GM23338 (cell line): ENCODE measurements around the gene MAD1L1. TPM values are rescaled to one million over a fixed set of nuclear protein-coding genes. Genes with fewer than 3 reads are reported as not detected.

ENCODE experiments used
- ATAC-seq: fragments of 200-7000 bp; cut with Tn5 transposase; 3 replicates; pipeline ENCODE4 v1.9.1; 2020
- DNase-seq: peaks from one replicate; pipeline ENCODE4 v3.0.0-alpha.2; 2015; ENCODE audit warnings: low spot score
- H2AFZ ChIP-seq: fragments of 200-600 bp; sonication (generic); 2 replicates; pipeline ENCODE4 v1.8.0; 2016; ENCODE audit warnings: antibody characterized with exemption, mild to moderate bottlenecking, moderate library complexity
- H3F3A ChIP-seq: fragments of 200-600 bp; sonication (generic); replicated peaks from 2 replicates; pipeline ENCODE4 v1.8.0; 2017; ENCODE audit warnings: antibody characterized with exemption, mixed run types, low read depth
- H3K27ac ChIP-seq: fragments of 200-600 bp; sonication (generic); 2 replicates; pipeline ENCODE4 v1.6.1; 2016; ENCODE audit warnings: low read depth
- H3K27me3 ChIP-seq: fragments of 200-600 bp; sonication (generic); 2 replicates; pipeline ENCODE4 v1.8.0; 2016; ENCODE audit warnings: mild to moderate bottlenecking, mixed run types, moderate library complexity; ENCODE audit not compliant: insufficient read depth
- H3K36me3 ChIP-seq: fragments of 200-600 bp; sonication (generic); 2 replicates; pipeline ENCODE4 v1.8.0; 2016; ENCODE audit warnings: mild to moderate bottlenecking; ENCODE audit not compliant: insufficient read depth
- H3K4me1 ChIP-seq: fragments of 200-600 bp; sonication (generic); 2 replicates; pipeline ENCODE4 v1.8.0; 2016; ENCODE audit warnings: mild to moderate bottlenecking, moderate library complexity; ENCODE audit not compliant: insufficient read depth
- H3K4me2 ChIP-seq: fragments of 200-600 bp; sonication (generic); 2 replicates; pipeline ENCODE4 v1.7.1; 2017; ENCODE audit warnings: mixed run types
- H3K4me3 ChIP-seq: fragments of 200-600 bp; sonication (generic); 2 replicates; pipeline ENCODE4 v1.6.1; 2016; ENCODE audit warnings: mixed run types
- H3K79me2 ChIP-seq: fragments of 200-600 bp; sonication (generic); replicated peaks from 2 replicates; pipeline ENCODE4 v1.8.0; 2017; ENCODE audit warnings: mild to moderate bottlenecking; ENCODE audit not compliant: insufficient read depth
- H3K9me2 ChIP-seq: fragments of 200-600 bp; sonication (generic); 2 replicates; pipeline ENCODE4 v1.8.0; 2017; ENCODE audit not compliant: insufficient read depth
- H4K20me1 ChIP-seq: fragments of 200-600 bp; sonication (generic); replicated peaks from 2 replicates; pipeline ENCODE4 v1.8.0; 2017; ENCODE audit warnings: mild to moderate bottlenecking; ENCODE audit not compliant: insufficient read depth
- H3K27ac Mint-ChIP-seq: 2 replicates; pipeline ENCODE4 v1.8.0; 2020; ENCODE audit warnings: inconsistent platforms, mild to moderate bottlenecking, moderate library complexity, mixed read lengths
- H3K27me3 Mint-ChIP-seq: 3 replicates; pipeline ENCODE4 v1.8.0; 2022; ENCODE audit warnings: low read depth, mild to moderate bottlenecking, moderate library complexity, mixed read lengths, inconsistent platforms; ENCODE audit not compliant: insufficient read depth, poor library complexity
- H3K36me3 Mint-ChIP-seq: 3 replicates; pipeline ENCODE4 v1.8.0; 2021; ENCODE audit warnings: low read depth, mild to moderate bottlenecking, inconsistent platforms, moderate library complexity, mixed read lengths
- H3K4me1 Mint-ChIP-seq: 3 replicates; pipeline ENCODE4 v1.8.0; 2020; ENCODE audit warnings: mild to moderate bottlenecking, inconsistent platforms, mixed read lengths
- H3K4me3 Mint-ChIP-seq: 3 replicates; pipeline ENCODE4 v1.8.0; 2021; ENCODE audit warnings: moderate library complexity, mild to moderate bottlenecking, inconsistent platforms, mixed read lengths
- H3K9me3 Mint-ChIP-seq: 3 replicates; pipeline ENCODE4 v1.8.0; 2020; ENCODE audit warnings: moderate library complexity, mild to moderate bottlenecking, inconsistent platforms, mixed read lengths
- CREB1 ChIP-seq: fragments of 250-450 bp; sonication (Bioruptor Pico); IDR thresholded peaks from 2 replicates; pipeline ENCODE4 v1.5.0; 2020; ENCODE audit warnings: low read depth, mild to moderate bottlenecking, moderate library complexity
- EZH2 ChIP-seq: fragments of 200-600 bp; sonication (generic); IDR thresholded peaks from one replicate; pipeline ENCODE4 v1.8.0; 2017; ENCODE audit warnings: antibody characterized with exemption, mild to moderate bottlenecking, low read depth; ENCODE audit not compliant: unreplicated experiment
- EZH2phosphoT487 ChIP-seq: fragments of 200-600 bp; sonication (generic); IDR thresholded peaks from one replicate; pipeline ENCODE4 v1.8.1; 2018; ENCODE audit warnings: antibody characterized with exemption; ENCODE audit not compliant: unreplicated experiment
- JUNB ChIP-seq: IDR thresholded peaks from one replicate; pipeline ENCODE4 v1.6.1; 2016; ENCODE audit warnings: antibody characterized with exemption; ENCODE audit not compliant: unreplicated experiment
- NANOG ChIP-seq: IDR thresholded peaks from 2 replicates; pipeline ENCODE4 v1.6.1; 2016; ENCODE audit warnings: antibody characterized with exemption, borderline replicate concordance
- POLR2AphosphoS5 ChIP-seq: IDR thresholded peaks from 2 replicates; pipeline ENCODE4 v1.6.1; 2016; ENCODE audit warnings: antibody characterized with exemption, low read depth
- STAT1 ChIP-seq: IDR thresholded peaks from one replicate; pipeline ENCODE4 v1.6.1; 2016; ENCODE audit warnings: antibody characterized with exemption; ENCODE audit not compliant: unreplicated experiment
- ZNF114 ChIP-seq: fragments of 250-450 bp; sonication (Bioruptor Pico); IDR thresholded peaks from 2 replicates; pipeline ENCODE4 v1.5.0; 2020; ENCODE audit warnings: mild to moderate bottlenecking, moderate library complexity
- ZNF331 ChIP-seq: fragments of 250-450 bp; sonication (Bioruptor Pico); IDR thresholded peaks from 2 replicates; pipeline ENCODE4 v1.5.0; 2020; ENCODE audit warnings: low read depth, mild to moderate bottlenecking, moderate library complexity
- polyA plus RNA-seq: library from polyadenylated mRNA; unstranded; fragments of >200 nt; fragmentation: Nextera tagmentation; extraction: Ambion mirVana; gene quantifications from 2 replicates; pipeline ENCODE4 v1.2.1, GENCODE V29; 2016
- total RNA-seq: library from RNA; depleted of rRNA; stranded (reverse); fragments of >200 nt; shearing (Covaris generic); gene quantifications from 2 replicates; pipeline ENCODE4 v1.2.3, GENCODE V29; 2014
- TF ChIP-seq, protein P1 (sequence below): IDR thresholded peaks from one replicate; pipeline ENCODE4 v1.6.1; 2018; ENCODE audit warnings: antibody characterized with exemption; ENCODE audit not compliant: unreplicated experiment
- TF ChIP-seq, protein P2 (sequence below): IDR thresholded peaks from 2 replicates; pipeline ENCODE4 v1.6.1; 2016; ENCODE audit warnings: antibody characterized with exemption
- TF ChIP-seq, protein P3 (sequence below): fragments of 250-450 bp; sonication (Bioruptor Pico); IDR thresholded peaks from 2 replicates; pipeline ENCODE4 v1.5.0; 2020; ENCODE audit warnings: mild to moderate bottlenecking, moderate library complexity
- TF ChIP-seq, protein P4 (sequence below), 2 experiments: fragments of 200-600 bp in 1 of 2; sonication (generic) in 1 of 2; conservative IDR thresholded peaks; 2 replicates each; pipeline versions ENCODE4 v1.5.1 to v1.6.1; 2016 to 2017; ENCODE audit warnings: antibody characterized with exemption in 2 of 2, low read depth in 2 of 2, mild to moderate bottlenecking in 2 of 2, moderate library complexity in 1 of 2

Gene MAD1L1
- total and polyA plus RNA-seq, 2 experiments from 2014 or later, result 40.3 to 59.3 TPM

DNA sequence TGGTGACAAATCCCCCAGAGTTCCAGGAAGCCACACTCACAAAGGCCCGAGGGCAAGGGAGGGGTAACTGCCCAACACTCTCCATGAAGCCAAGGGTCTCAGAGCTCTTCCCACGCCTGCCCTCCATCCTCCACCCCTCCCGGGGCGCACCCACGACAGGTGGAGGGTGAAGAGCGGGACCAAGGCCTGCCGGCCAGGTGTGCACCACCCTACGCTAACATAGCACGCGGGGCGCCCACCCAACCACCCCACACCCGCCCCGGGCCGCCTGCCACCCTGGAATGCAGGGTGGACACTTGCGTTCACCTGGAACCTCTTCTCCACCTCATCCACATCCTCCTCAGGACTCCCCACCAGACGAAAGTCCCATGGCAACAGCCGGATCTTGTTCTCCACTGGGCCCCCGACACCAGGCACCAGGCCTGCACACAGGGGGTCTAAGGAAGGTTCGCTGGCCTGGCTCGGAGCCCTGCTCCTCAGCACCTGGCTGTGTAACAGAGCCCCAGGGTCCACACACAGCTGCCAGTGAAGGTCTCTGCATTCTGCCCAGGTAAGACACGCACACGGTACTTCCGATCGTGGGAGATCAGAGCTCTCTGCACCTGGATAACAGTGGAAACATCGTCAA, 32.7 kb downstream of the MAD1L1 start:
- Histone ChIP-seq H3K36me3 (peaks cover 11% of the 10 kb centered on the region), H4K20me1 (peaks cover 6% of the 10 kb centered on the region; the same call in 1 of the 2 replicates), H3F3A (no peaks in the 10 kb centered on the region), H2AFZ (no peak overlapping the region), H3K4me3 (no peak overlapping the region), H3K9me2 (no peaks in the 10 kb centered on the region), H3K79me2 (peaks cover 13% of the 10 kb centered on the region; the same call in 1 of the 2 replicates), H3K27me3 (no peaks in the 10 kb centered on the region), H3K4me1 (no peaks in the 10 kb centered on the region), H3K27ac (no peak overlapping the region), H3K4me2 (no peak overlapping the region)
- peaks cover 47% of the 10 kb centered on the region for H3K36me3 Mint-ChIP-seq
- no peak overlapping the region for H3K4me3 Mint-ChIP-seq
- peaks cover 8% of the 10 kb centered on the region; the same call in 2 of the 3 replicates for H3K9me3 Mint-ChIP-seq
- peaks cover 10% of the 10 kb centered on the region for H3K27me3 Mint-ChIP-seq
- DNase-seq (no peak), ATAC-seq (no peak)
- no peak overlapping the region for H3K27ac Mint-ChIP-seq
- TF ChIP-seq POLR2AphosphoS5, result no peak
- TF ChIP-seq, protein P1, sequence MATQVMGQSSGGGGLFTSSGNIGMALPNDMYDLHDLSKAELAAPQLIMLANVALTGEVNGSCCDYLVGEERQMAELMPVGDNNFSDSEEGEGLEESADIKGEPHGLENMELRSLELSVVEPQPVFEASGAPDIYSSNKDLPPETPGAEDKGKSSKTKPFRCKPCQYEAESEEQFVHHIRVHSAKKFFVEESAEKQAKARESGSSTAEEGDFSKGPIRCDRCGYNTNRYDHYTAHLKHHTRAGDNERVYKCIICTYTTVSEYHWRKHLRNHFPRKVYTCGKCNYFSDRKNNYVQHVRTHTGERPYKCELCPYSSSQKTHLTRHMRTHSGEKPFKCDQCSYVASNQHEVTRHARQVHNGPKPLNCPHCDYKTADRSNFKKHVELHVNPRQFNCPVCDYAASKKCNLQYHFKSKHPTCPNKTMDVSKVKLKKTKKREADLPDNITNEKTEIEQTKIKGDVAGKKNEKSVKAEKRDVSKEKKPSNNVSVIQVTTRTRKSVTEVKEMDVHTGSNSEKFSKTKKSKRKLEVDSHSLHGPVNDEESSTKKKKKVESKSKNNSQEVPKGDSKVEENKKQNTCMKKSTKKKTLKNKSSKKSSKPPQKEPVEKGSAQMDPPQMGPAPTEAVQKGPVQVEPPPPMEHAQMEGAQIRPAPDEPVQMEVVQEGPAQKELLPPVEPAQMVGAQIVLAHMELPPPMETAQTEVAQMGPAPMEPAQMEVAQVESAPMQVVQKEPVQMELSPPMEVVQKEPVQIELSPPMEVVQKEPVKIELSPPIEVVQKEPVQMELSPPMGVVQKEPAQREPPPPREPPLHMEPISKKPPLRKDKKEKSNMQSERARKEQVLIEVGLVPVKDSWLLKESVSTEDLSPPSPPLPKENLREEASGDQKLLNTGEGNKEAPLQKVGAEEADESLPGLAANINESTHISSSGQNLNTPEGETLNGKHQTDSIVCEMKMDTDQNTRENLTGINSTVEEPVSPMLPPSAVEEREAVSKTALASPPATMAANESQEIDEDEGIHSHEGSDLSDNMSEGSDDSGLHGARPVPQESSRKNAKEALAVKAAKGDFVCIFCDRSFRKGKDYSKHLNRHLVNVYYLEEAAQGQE, result no peak
- TF ChIP-seq STAT1, result no peak
- no peak for TF ChIP-seq EZH2
- no peak for TF ChIP-seq JUNB
- no peak for TF ChIP-seq ZNF331 (CRISPR knock-in tag)
- TF ChIP-seq, protein P2, sequence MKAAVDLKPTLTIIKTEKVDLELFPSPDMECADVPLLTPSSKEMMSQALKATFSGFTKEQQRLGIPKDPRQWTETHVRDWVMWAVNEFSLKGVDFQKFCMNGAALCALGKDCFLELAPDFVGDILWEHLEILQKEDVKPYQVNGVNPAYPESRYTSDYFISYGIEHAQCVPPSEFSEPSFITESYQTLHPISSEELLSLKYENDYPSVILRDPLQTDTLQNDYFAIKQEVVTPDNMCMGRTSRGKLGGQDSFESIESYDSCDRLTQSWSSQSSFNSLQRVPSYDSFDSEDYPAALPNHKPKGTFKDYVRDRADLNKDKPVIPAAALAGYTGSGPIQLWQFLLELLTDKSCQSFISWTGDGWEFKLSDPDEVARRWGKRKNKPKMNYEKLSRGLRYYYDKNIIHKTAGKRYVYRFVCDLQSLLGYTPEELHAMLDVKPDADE, result no peak
- TF ChIP-seq, protein P3, sequence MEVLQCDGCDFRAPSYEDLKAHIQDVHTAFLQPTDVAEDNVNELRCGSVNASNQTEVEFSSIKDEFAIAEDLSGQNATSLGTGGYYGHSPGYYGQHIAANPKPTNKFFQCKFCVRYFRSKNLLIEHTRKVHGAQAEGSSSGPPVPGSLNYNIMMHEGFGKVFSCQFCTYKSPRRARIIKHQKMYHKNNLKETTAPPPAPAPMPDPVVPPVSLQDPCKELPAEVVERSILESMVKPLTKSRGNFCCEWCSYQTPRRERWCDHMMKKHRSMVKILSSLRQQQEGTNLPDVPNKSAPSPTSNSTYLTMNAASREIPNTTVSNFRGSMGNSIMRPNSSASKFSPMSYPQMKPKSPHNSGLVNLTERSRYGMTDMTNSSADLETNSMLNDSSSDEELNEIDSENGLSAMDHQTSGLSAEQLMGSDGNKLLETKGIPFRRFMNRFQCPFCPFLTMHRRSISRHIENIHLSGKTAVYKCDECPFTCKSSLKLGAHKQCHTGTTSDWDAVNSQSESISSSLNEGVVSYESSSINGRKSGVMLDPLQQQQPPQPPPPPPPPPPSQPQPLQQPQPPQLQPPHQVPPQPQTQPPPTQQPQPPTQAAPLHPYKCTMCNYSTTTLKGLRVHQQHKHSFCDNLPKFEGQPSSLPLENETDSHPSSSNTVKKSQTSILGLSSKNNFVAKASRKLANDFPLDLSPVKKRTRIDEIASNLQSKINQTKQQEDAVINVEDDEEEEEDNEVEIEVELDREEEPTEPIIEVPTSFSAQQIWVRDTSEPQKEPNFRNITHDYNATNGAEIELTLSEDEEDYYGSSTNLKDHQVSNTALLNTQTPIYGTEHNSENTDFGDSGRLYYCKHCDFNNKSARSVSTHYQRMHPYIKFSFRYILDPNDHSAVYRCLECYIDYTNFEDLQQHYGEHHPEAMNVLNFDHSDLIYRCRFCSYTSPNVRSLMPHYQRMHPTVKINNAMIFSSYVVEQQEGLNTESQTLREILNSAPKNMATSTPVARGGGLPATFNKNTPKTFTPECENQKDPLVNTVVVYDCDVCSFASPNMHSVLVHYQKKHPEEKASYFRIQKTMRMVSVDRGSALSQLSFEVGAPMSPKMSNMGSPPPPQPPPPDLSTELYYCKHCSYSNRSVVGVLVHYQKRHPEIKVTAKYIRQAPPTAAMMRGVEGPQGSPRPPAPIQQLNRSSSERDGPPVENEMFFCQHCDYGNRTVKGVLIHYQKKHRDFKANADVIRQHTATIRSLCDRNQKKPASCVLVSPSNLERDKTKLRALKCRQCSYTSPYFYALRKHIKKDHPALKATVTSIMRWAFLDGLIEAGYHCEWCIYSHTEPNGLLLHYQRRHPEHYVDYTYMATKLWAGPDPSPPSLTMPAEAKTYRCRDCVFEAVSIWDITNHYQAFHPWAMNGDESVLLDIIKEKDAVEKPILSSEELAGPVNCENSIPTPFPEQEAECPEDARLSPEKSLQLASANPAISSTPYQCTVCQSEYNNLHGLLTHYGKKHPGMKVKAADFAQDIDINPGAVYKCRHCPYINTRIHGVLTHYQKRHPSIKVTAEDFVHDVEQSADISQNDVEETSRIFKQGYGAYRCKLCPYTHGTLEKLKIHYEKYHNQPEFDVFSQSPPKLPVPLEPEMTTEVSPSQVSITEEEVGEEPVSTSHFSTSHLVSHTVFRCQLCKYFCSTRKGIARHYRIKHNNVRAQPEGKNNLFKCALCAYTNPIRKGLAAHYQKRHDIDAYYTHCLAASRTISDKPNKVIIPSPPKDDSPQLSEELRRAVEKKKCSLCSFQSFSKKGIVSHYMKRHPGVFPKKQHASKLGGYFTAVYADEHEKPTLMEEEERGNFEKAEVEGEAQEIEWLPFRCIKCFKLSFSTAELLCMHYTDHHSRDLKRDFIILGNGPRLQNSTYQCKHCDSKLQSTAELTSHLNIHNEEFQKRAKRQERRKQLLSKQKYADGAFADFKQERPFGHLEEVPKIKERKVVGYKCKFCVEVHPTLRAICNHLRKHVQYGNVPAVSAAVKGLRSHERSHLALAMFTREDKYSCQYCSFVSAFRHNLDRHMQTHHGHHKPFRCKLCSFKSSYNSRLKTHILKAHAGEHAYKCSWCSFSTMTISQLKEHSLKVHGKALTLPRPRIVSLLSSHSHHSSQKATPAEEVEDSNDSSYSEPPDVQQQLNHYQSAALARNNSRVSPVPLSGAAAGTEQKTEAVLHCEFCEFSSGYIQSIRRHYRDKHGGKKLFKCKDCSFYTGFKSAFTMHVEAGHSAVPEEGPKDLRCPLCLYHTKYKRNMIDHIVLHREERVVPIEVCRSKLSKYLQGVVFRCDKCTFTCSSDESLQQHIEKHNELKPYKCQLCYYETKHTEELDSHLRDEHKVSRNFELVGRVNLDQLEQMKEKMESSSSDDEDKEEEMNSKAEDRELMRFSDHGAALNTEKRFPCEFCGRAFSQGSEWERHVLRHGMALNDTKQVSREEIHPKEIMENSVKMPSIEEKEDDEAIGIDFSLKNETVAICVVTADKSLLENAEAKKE (CRISPR knock-in tag), result no peak
- TF ChIP-seq, protein P4, sequence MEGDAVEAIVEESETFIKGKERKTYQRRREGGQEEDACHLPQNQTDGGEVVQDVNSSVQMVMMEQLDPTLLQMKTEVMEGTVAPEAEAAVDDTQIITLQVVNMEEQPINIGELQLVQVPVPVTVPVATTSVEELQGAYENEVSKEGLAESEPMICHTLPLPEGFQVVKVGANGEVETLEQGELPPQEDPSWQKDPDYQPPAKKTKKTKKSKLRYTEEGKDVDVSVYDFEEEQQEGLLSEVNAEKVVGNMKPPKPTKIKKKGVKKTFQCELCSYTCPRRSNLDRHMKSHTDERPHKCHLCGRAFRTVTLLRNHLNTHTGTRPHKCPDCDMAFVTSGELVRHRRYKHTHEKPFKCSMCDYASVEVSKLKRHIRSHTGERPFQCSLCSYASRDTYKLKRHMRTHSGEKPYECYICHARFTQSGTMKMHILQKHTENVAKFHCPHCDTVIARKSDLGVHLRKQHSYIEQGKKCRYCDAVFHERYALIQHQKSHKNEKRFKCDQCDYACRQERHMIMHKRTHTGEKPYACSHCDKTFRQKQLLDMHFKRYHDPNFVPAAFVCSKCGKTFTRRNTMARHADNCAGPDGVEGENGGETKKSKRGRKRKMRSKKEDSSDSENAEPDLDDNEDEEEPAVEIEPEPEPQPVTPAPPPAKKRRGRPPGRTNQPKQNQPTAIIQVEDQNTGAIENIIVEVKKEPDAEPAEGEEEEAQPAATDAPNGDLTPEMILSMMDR (conservative IDR thresholded peaks at IDR 0.05; ENCODE audit: low read depth in 2 of 2), result no peak
- no peak for TF ChIP-seq EZH2phosphoT487
- TF ChIP-seq ZNF114, result no peak
- TF ChIP-seq CREB1 (CRISPR knock-in tag), result no peak
- TF ChIP-seq NANOG, result no peak
- H3K4me1 Mint-ChIP-seq, result no peaks in the 10 kb centered on the region; the same call in 2 of the 3 replicates
